Colonic mucosa (tissue), 4 donors: Measurements from ENCODE around the gene FGD5. TPM values are rescaled to one million over a fixed set of nuclear protein-coding genes. Genes with fewer than 3 reads are reported as not detected.

Experiments used
- DNase-seq: peaks from one replicate; pipeline ENCODE4 v3.0.0-alpha.2; 2020
- H3K27ac ChIP-seq: fragments of 200-600 bp; one replicate; pipeline ENCODE4 v1.8.0; 2021
- H3K27me3 ChIP-seq: fragments of 200-600 bp; one replicate; pipeline ENCODE4 v1.8.0; 2021
- H3K36me3 ChIP-seq: fragments of 200-600 bp; one replicate; pipeline ENCODE4 v1.8.0; 2021
- H3K4me1 ChIP-seq: fragments of 200-600 bp; one replicate; pipeline ENCODE4 v1.8.0; 2021; ENCODE audit warnings: mild to moderate bottlenecking
- H3K4me3 ChIP-seq: fragments of 200-600 bp; one replicate; pipeline ENCODE4 v1.8.0; 2021
- H3K9ac ChIP-seq, 2 donors: one replicate each; pipeline ENCODE4 v1.7.0; 2013; ENCODE audit warnings: control low read depth in 2 of 2, low read depth in 2 of 2, low read length in 2 of 2
- H3K9me3 ChIP-seq: fragments of 200-600 bp; one replicate; pipeline ENCODE4 v1.8.0; 2021
- intact Hi-C: fragments of 100-400 bp; cut with DNase I; formaldehyde crosslinking; loops from one replicate; pipeline ENCODE4 v1.14.1; 2022
- total RNA-seq, 2 donors: library from RNA; stranded (reverse); fragmentation: NEBNext Ultra II Directional in 1 of 2; extraction: Animal tissue kit (Norgen Biotek cat#: 25700) in 1 of 2; gene quantifications; one replicate each; pipeline ENCODE4 v1.2.1, GENCODE V29; 2021
- TF ChIP-seq, protein P1 (sequence below): fragments of 200-600 bp; IDR thresholded peaks from one replicate; pipeline ENCODE4 v1.8.0; 2022; ENCODE audit warnings: antibody characterized with exemption, mild to moderate bottlenecking
- donor health status: healthy.
- donor health status: DM: no; HTN: no; CAD: no.
- donor health status: DM: no; HTN: no; CAD: no.

Gene FGD5
- total RNA-seq, 2 donors from 2014 or later = 4.4 to 8.7 TPM

DNA sequence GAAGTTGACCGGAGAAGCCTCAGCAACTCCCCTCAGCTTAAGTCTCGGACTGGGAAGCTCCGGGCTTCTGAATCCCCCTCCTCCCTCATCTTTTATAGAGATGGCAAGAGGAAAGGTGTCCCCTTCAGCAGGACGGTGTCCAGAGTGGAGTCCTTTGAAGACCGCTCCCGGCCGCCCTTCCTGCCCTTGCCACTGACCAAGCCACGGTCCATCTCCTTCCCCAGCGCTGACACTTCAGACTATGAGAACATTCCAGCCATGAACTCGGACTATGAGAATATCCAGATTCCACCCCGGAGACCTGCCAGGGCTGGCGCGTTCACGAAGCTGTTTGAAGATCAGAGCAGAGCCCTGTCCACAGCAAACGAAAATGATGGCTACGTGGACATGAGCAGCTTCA lies 2.4 kb downstream of the FGD5 start:
- H3K36me3 ChIP-seq = no peaks in the 10 kb centered on the region
- no peak overlapping the region for H3K4me3 ChIP-seq
- no peak overlapping the region for H3K27ac ChIP-seq
- DNase-seq = no peak
- H3K27me3 ChIP-seq = no peaks in the 10 kb centered on the region
- H3K4me1 ChIP-seq = no peaks in the 10 kb centered on the region
- intact Hi-C loops = no loop called here
- TF ChIP-seq, protein P1, sequence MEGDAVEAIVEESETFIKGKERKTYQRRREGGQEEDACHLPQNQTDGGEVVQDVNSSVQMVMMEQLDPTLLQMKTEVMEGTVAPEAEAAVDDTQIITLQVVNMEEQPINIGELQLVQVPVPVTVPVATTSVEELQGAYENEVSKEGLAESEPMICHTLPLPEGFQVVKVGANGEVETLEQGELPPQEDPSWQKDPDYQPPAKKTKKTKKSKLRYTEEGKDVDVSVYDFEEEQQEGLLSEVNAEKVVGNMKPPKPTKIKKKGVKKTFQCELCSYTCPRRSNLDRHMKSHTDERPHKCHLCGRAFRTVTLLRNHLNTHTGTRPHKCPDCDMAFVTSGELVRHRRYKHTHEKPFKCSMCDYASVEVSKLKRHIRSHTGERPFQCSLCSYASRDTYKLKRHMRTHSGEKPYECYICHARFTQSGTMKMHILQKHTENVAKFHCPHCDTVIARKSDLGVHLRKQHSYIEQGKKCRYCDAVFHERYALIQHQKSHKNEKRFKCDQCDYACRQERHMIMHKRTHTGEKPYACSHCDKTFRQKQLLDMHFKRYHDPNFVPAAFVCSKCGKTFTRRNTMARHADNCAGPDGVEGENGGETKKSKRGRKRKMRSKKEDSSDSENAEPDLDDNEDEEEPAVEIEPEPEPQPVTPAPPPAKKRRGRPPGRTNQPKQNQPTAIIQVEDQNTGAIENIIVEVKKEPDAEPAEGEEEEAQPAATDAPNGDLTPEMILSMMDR = no peak
- no peak overlapping the region for H3K9ac ChIP-seq
- no peaks in the 10 kb centered on the region for H3K9me3 ChIP-seq

DNA sequence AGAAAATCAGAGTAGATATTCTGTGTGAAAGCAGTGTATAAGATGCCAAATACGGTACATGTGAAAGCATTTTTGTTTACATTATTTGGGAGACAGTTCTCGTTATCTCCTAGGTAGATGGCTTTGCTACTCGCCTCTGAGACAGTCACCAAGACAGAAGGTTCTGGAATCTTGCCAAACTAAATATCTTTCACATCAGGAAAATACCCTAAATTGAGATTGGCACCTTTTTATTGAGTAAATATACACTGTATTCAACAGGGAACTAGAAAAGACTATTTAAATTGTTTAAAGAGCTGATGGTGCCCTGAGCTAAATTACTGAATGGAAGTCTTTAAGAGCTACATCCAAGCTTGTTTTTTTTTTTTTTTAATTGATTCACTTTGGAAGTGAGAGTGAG lies 3.4 kb downstream of the FGD5 start:
- Histone ChIP-seq H3K27me3 (no peaks in the 10 kb centered on the region), H3K4me1 (no peaks in the 10 kb centered on the region), H3K4me3 (no peak overlapping the region), H3K9me3 (no peaks in the 10 kb centered on the region), H3K27ac (no peak overlapping the region), H3K9ac (no peak overlapping the region), H3K36me3 (no peaks in the 10 kb centered on the region)
- no peak for DNase-seq
- TF ChIP-seq, protein P1 = no peak
- intact Hi-C loops = no loop called here

DNA sequence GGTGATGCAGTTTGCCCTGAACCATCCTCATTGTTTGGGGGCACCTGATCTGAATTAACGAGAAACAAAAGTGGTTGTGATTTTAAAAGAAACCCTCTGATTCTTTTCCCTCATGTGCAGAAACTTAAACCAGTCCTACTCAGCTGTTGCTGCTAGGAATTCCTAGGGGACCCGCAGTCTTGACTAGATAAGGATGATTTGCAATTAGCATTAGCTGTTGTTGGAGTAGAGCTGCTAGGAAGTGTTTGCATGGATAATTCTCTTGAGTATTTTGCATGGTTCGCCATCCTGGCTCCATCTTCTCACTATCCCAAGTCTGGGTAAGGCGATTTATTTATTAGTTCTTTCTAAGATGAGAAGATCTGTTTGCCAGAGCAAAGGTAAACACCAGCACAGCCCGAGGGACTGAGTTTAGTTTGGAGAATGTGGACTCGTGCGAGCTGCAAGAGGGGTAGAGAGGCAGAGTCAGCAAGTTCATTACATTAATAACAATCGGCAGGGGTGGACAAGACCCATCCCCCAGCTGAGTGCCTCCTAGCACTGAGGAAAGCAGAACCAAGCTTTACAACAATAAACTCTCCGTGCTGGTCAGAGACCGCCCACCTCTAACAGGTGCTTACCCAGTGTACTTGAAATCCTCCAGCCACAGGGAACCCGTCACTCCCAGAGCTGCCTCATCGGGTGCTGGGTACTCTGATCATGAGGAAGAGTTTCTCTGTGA lies 4.1 kb downstream of the FGD5 start:
- Histone ChIP-seq H3K9ac (no peak overlapping the region), H3K4me1 (no peaks in the 10 kb centered on the region), H3K36me3 (no peaks in the 10 kb centered on the region), H3K27me3 (no peaks in the 10 kb centered on the region), H3K9me3 (no peaks in the 10 kb centered on the region), H3K4me3 (no peak overlapping the region), H3K27ac (no peak overlapping the region)
- no peak for DNase-seq
- intact Hi-C loops = no loop called here
- TF ChIP-seq, protein P1 = no peak

DNA sequence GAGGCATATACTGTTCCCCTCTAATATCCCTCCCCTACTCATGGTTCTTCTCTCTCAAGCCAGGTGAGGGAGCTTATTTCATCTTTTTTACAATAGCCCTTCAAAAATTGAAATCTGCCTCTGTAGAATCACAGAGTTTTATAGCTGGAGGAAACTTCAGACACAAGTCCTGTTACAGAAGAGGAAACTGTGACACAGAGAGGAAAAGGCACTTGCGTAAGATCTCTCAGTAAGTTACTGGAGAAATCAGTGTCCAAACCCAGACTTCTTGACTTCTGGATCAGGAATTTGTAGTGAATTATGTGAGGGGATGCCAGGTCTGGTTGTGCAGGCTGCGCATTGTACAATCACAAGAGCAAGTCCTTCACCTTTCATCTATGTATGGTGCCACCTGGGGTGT lies 4.6 kb downstream of the FGD5 start:
- no peaks in the 10 kb centered on the region for H3K4me1 ChIP-seq
- TF ChIP-seq, protein P1 = no peak
- no peak for DNase-seq
- intact Hi-C loops = no loop called here
- H3K27ac ChIP-seq = no peak overlapping the region
- H3K4me3 ChIP-seq = no peak overlapping the region
- H3K9ac ChIP-seq = no peak overlapping the region
- H3K9me3 ChIP-seq = no peaks in the 10 kb centered on the region
- H3K36me3 ChIP-seq = no peaks in the 10 kb centered on the region
- no peaks in the 10 kb centered on the region for H3K27me3 ChIP-seq

DNA sequence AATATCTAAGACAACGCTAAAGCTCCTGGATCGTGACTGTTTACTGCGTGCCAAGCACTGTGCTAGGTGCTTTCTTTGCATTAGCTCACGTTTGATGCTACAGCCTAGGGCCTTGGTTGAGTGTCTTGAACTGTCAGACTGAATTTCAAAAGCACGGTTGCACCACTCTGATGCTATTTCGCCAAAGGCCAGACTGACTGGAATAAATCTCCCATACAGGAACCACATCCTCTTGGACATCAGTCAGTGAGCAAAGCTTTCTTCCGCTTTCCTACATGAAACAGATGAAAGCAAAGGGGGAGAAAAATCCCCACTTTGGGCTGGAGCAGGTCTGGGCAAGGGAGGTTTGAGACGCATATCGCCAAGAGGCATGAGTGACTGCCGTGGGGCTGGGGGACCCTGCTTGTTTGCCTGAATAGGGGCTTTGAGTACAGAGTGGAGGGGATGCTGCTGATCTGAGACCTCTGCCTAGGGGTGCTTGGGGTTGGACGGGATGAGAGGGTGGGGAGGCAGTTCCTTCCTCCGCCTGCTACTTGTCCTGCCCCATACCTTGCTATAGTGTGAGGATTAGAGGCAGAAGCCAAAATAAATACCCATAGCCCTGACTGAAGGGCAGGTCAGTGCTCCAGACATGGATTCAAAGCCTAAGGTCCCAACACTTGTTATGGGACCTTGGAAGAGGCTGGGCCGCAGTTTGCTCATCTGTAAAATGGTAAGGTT lies 5.3 kb downstream of the FGD5 start:
- H3K27ac ChIP-seq = no peak overlapping the region
- H3K4me1 ChIP-seq = no peaks in the 10 kb centered on the region
- intact Hi-C loops = no loop called here
- no peaks in the 10 kb centered on the region for H3K9me3 ChIP-seq
- no peaks in the 10 kb centered on the region for H3K36me3 ChIP-seq
- no peak for DNase-seq
- no peaks in the 10 kb centered on the region for H3K27me3 ChIP-seq
- no peak overlapping the region for H3K9ac ChIP-seq
- TF ChIP-seq, protein P1 = no peak
- H3K4me3 ChIP-seq = no peak overlapping the region
